GM12892 (cell line): ENCODE results near the gene IL1RN.

Experiments used
- POLR2A ChIP-seq: IDR thresholded peaks from 2 replicates; pipeline ENCODE4 v1.6.1; 2011; ENCODE audit warnings: low read depth, low read length, control low read depth
- POLR2AphosphoS5 ChIP-seq: IDR thresholded peaks from 2 replicates; pipeline ENCODE4 v1.6.1; 2011; ENCODE audit warnings: low read depth, low read length, control low read depth

DNA sequence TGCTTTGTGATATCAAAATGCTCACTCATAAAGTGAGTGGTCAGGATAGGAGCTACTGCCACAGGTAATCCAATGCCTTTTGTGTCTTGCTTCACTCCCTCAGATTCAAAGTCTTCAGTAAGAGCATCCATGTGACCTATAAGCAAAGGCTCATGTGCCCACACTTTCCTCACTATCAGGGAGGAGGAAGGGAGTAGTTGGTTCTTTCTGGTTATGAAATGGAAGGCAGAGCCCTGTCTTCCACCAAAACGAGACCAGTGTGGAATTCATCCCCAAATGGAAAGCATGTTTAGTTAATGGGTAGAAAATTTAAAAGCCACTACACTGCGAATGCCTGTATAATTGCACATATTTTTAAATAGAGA lies 33.8 kb upstream of the IL1RN start:
- TF ChIP-seq POLR2AphosphoS5, result no peak
- no peak for TF ChIP-seq POLR2A
